SK-N-SH (cell line): ENCODE data around the gene TBC1D3B.

Experiments used
- ELF1 ChIP-seq: IDR thresholded peaks from 2 replicates; pipeline ENCODE4 v1.4.0; 2012
- EZH2phosphoT487 ChIP-seq: fragments of 200-600 bp; sonication (generic); IDR thresholded peaks from 2 replicates; pipeline ENCODE4 v1.6.1; 2017; ENCODE audit warnings: low read depth, mixed run types, mild to moderate bottlenecking, antibody characterized with exemption, moderate library complexity, borderline replicate concordance
- RAD21 ChIP-seq: IDR thresholded peaks from 2 replicates; pipeline ENCODE4 v1.6.1; 2012; ENCODE audit warnings: mild to moderate bottlenecking, low read length
- SIN3A ChIP-seq: IDR thresholded peaks from 2 replicates; pipeline ENCODE4 v1.6.1; 2012; ENCODE audit warnings: low read depth, mild to moderate bottlenecking, low read length, moderate library complexity, borderline replicate concordance
- TAF1 ChIP-seq: IDR thresholded peaks from 2 replicates; pipeline ENCODE4 v1.6.1; 2012; ENCODE audit warnings: low read depth, mild to moderate bottlenecking, low read length, moderate library complexity, borderline replicate concordance
- TF ChIP-seq, protein P1 (sequence below): fragments of 200-600 bp; sonication (generic); IDR thresholded peaks from 2 replicates; pipeline ENCODE4 v1.6.1; 2017; ENCODE audit warnings: antibody characterized with exemption, mild to moderate bottlenecking, moderate library complexity

- TF ChIP-seq, protein P1, sequence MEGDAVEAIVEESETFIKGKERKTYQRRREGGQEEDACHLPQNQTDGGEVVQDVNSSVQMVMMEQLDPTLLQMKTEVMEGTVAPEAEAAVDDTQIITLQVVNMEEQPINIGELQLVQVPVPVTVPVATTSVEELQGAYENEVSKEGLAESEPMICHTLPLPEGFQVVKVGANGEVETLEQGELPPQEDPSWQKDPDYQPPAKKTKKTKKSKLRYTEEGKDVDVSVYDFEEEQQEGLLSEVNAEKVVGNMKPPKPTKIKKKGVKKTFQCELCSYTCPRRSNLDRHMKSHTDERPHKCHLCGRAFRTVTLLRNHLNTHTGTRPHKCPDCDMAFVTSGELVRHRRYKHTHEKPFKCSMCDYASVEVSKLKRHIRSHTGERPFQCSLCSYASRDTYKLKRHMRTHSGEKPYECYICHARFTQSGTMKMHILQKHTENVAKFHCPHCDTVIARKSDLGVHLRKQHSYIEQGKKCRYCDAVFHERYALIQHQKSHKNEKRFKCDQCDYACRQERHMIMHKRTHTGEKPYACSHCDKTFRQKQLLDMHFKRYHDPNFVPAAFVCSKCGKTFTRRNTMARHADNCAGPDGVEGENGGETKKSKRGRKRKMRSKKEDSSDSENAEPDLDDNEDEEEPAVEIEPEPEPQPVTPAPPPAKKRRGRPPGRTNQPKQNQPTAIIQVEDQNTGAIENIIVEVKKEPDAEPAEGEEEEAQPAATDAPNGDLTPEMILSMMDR = no peak
- TF ChIP-seq ELF1 = no peak
- no peak for TF ChIP-seq RAD21
- no peak for TF ChIP-seq TAF1
- TF ChIP-seq SIN3A = no peak
- TF ChIP-seq EZH2phosphoT487 = no peak
Observed at GRCh38 chr17:36197387-36197703, 20.9 kb upstream of the TBC1D3B start.
